ENCODE results near the gene ESF1.

Gene ESF1

DNA sequence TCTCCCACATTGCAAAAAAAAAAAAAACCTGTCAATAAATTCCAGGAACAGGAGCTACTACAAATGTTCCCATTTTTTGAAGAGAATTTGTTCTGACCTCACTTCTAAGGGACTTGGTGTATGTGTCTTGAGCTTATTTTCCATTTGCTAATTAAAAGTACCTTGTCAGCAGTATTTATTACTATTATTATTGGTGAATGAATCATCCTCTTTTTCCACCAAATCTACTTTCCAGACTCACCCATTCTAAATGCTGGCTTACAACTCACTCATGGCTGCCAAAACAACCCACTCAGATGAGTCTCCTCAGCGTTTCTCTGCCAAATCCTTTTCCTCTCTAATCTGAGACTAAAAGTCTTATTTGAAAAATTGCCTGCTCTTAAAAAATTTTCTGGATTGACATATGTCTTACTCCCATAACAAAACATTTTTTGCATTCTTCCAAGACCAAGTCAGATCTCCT is 112.8 kb downstream of the ESF1 start:
- no peak for DNase-seq

DNA sequence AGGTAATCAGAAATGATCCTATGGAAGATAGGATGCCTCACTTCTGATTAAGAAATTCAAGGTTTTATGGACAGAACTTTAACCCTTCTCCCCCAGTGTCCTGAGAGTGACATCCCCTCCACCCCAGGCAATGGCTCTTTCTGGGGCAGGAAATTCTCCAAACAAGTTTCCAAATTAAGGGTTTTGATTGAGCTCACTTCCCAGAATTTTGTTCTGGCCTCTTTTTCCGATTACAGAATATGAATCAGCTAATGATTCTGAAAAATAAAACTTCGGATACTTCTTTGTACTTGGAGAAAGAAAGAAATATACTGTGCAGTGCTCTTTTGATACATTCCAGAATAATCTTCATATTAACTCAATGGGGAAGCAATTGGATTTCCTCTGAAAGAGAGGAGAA is 113.2 kb downstream of the ESF1 start:
- no peak for DNase-seq

DNA sequence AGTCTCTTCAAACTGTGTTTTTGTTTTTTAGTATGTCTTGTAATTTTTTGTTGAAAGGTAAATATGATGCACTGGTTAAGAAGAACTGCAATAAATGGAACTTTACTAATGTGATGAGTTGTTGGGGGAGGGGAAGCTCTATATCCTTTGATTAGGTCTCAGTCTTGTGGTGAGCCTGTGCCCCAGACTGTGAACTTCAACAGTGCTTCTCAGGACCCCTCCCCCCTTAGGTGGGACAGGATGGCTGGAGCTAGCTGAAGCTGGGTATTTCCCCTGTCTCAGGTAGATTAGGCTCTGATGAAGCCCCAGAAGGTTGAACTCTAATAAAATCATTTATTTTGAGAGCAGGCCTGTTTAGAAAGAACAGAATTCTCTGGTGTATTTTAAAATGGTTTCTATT is 114.6 kb downstream of the ESF1 start:
- DNase-seq = no peak

DNA sequence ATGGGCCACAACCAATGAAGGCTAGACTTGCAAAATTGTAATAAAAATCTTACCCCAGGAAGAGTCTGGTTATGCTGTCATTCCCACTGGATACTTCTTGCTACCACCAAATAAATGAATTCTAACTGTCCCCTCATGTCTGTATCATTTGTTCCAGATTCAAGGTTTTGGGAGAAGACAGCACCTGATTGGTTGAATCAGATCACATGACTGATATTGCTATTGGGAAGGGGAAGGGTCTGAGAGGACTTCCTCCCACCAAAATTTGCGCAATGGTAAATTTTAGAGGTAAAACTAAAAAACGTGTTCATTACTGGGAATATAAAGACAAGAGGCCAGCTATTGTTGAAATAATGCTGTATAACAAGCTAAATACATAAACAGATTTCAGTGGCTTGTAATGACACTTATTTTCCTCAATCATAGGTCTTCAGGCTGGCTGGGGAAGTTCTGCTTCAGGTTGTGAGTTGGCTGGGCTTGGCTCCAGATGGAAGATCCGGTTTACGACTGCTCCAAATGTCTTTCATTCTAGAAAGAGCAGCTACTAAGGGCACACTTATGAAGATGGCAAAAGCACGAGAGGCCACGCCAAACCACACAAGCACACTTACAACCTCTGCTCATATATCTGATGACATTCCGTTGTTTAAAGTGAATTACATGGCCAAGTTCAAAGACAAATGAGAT is 118.9 kb downstream of the ESF1 start:
- no peak for DNase-seq

Data from NCI-H1436 treated with DMSO at 0.1 percent for 48 hours (cell line).